ENCODE data around the gene PIP4P1. TPM values are rescaled to one million over a fixed set of nuclear protein-coding genes. Genes with fewer than 3 reads are reported as not detected.

Gene PIP4P1
- total and polyA plus RNA-seq, 9 of the 15 experiments (the other 6 are each of a cell fraction or from before 2014, with no cell fraction given): 5.3 to 20.9 (median 10.7) TPM

DNA sequence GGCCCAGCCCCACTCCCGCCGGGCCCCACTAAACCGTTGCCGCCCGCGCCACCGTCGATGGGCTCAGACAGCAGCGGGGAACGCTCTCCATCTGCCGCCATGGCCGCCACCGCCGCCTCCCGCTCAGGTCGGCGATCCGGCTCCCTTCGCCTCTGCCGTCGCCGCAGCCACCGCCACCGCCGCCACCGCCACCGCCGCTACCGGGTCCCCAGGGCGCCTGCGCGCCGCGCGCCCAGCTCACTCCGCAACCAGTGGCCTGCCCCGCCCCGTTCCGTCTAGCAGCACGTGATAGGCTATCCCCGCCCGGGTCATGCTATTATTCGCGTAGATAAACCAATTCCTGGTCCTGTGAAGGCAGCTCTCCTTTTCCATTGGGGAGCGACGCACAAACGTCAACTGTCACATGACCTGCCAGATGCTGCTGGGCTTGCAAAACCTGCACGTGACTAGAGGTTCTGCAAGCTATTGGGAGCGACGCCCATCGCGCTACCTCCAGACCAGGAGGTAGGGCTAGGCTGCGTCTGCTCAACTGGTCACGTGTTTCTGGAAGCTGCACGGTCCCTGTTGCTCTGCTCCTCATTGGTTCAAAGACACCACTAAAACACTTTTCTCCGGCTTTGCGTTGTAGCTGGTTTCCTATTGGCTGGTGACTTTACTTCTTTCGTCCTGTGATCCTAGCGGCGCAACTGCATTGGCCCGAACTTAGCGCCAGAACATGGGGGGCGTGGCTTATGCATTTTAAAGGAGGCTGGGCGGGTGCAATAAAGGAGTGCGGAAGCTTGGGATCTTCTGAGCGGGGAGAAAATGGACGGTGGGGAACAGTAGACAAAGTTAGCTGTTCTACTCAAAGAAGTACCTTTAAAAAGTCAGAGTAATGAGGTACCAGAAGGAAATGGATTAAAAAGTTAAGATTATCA, at the start of gene PIP4P1 (continued):
- TF ChIP-seq GTF2F1 (IDR thresholded peaks at IDR 0.05; ENCODE audit: low read depth, low read length): no peak
- TF ChIP-seq, protein P1, sequence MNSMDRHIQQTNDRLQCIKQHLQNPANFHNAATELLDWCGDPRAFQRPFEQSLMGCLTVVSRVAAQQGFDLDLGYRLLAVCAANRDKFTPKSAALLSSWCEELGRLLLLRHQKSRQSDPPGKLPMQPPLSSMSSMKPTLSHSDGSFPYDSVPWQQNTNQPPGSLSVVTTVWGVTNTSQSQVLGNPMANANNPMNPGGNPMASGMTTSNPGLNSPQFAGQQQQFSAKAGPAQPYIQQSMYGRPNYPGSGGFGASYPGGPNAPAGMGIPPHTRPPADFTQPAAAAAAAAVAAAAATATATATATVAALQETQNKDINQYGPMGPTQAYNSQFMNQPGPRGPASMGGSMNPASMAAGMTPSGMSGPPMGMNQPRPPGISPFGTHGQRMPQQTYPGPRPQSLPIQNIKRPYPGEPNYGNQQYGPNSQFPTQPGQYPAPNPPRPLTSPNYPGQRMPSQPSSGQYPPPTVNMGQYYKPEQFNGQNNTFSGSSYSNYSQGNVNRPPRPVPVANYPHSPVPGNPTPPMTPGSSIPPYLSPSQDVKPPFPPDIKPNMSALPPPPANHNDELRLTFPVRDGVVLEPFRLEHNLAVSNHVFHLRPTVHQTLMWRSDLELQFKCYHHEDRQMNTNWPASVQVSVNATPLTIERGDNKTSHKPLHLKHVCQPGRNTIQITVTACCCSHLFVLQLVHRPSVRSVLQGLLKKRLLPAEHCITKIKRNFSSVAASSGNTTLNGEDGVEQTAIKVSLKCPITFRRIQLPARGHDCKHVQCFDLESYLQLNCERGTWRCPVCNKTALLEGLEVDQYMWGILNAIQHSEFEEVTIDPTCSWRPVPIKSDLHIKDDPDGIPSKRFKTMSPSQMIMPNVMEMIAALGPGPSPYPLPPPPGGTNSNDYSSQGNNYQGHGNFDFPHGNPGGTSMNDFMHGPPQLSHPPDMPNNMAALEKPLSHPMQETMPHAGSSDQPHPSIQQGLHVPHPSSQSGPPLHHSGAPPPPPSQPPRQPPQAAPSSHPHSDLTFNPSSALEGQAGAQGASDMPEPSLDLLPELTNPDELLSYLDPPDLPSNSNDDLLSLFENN (IDR thresholded peaks at IDR 0.05; ENCODE audit: low read depth in 2 of 2, low read length in 2 of 2): no peak
- TF ChIP-seq POLR2AphosphoS2 (IDR thresholded peaks at IDR 0.05; ENCODE audit: low read length): peak; percentile 67; the same call in 1 of the 2 replicates
- TF ChIP-seq TGIF2 (CRISPR knock-in tag; IDR thresholded peaks at IDR 0.05): no peak
- TF ChIP-seq NFATC3 (IDR thresholded peaks at IDR 0.05): no peak
- TF ChIP-seq, protein P2, sequence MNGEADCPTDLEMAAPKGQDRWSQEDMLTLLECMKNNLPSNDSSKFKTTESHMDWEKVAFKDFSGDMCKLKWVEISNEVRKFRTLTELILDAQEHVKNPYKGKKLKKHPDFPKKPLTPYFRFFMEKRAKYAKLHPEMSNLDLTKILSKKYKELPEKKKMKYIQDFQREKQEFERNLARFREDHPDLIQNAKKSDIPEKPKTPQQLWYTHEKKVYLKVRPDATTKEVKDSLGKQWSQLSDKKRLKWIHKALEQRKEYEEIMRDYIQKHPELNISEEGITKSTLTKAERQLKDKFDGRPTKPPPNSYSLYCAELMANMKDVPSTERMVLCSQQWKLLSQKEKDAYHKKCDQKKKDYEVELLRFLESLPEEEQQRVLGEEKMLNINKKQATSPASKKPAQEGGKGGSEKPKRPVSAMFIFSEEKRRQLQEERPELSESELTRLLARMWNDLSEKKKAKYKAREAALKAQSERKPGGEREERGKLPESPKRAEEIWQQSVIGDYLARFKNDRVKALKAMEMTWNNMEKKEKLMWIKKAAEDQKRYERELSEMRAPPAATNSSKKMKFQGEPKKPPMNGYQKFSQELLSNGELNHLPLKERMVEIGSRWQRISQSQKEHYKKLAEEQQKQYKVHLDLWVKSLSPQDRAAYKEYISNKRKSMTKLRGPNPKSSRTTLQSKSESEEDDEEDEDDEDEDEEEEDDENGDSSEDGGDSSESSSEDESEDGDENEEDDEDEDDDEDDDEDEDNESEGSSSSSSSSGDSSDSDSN (IDR thresholded peaks at IDR 0.05; ENCODE audit: borderline replicate concordance in 1 of 2, low read depth in 2 of 2, low read length in 2 of 2): no peak
- TF ChIP-seq, protein P3, sequence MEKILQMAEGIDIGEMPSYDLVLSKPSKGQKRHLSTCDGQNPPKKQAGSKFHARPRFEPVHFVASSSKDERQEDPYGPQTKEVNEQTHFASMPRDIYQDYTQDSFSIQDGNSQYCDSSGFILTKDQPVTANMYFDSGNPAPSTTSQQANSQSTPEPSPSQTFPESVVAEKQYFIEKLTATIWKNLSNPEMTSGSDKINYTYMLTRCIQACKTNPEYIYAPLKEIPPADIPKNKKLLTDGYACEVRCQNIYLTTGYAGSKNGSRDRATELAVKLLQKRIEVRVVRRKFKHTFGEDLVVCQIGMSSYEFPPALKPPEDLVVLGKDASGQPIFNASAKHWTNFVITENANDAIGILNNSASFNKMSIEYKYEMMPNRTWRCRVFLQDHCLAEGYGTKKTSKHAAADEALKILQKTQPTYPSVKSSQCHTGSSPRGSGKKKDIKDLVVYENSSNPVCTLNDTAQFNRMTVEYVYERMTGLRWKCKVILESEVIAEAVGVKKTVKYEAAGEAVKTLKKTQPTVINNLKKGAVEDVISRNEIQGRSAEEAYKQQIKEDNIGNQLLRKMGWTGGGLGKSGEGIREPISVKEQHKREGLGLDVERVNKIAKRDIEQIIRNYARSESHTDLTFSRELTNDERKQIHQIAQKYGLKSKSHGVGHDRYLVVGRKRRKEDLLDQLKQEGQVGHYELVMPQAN (IDR thresholded peaks at IDR 0.05; ENCODE audit: borderline replicate concordance): peak; percentile 76; the same call in 1 of the 2 replicates
- TF ChIP-seq NRF1 (conservative IDR thresholded peaks at IDR 0.05 in 1 of 2, IDR thresholded peaks at IDR 0.05 in 1 of 2): peak; percentile 93 to 94
- peak; percentile 85 for TF ChIP-seq POLR2A (conservative IDR thresholded peaks at IDR 0.05)
- no peak for TF ChIP-seq ADNP (tag; IDR thresholded peaks at IDR 0.05)
- TF ChIP-seq EGR1 (conservative IDR thresholded peaks at IDR 0.05): no peak
- no peak for TF ChIP-seq ZNF121 (CRISPR knock-in tag; conservative IDR thresholded peaks at IDR 0.05)
- TF ChIP-seq ZNF75A (CRISPR knock-in tag; IDR thresholded peaks at IDR 0.05): no peak
- TF ChIP-seq, protein P4, sequence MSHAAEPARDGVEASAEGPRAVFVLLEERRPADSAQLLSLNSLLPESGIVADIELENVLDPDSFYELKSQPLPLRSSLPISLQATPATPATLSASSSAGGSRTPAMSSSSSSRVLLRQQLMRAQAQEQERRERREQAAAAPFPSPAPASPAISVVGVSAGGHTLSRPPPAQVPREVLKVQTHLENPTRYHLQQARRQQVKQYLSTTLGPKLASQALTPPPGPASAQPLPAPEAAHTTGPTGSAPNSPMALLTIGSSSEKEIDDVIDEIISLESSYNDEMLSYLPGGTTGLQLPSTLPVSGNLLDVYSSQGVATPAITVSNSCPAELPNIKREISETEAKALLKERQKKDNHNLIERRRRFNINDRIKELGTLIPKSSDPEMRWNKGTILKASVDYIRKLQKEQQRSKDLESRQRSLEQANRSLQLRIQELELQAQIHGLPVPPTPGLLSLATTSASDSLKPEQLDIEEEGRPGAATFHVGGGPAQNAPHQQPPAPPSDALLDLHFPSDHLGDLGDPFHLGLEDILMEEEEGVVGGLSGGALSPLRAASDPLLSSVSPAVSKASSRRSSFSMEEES (CRISPR knock-in tag; IDR thresholded peaks at IDR 0.05): peak; percentile 99
- no peak for TF ChIP-seq ZNF282 (CRISPR knock-in tag; IDR thresholded peaks at IDR 0.05)
- no peak for TF ChIP-seq NR4A1 (CRISPR knock-in tag; IDR thresholded peaks at IDR 0.05)
- TF ChIP-seq NR4A1 (tag; IDR thresholded peaks at IDR 0.05): no peak
- no peak for TF ChIP-seq CBX8 (IDR thresholded peaks at IDR 0.05; ENCODE audit: borderline replicate concordance, extremely low read depth, low read depth, low read length, poor library complexity, severe bottlenecking)
